GM12865 (cell line): ENCODE data around the gene NRXN2.

Experiments
- DNase-seq: peaks from one replicate; pipeline ENCODE4 v3.0.0; 2010; ENCODE audit warnings: low read depth
- H3K4me3 ChIP-seq: 2 replicates; pipeline ENCODE4 v1.5.1; 2011; ENCODE audit warnings: mild to moderate bottlenecking, low read depth, low read length, control low read depth
- TF ChIP-seq, protein P1 (sequence below): IDR thresholded peaks from 2 replicates; pipeline ENCODE4 v1.5.1; 2011; ENCODE audit warnings: low read length, control low read depth, low read depth, inconsistent platforms; ENCODE audit not compliant: insufficient read depth; ENCODE audit errors: missing control alignments

Gene NRXN2

DNA sequence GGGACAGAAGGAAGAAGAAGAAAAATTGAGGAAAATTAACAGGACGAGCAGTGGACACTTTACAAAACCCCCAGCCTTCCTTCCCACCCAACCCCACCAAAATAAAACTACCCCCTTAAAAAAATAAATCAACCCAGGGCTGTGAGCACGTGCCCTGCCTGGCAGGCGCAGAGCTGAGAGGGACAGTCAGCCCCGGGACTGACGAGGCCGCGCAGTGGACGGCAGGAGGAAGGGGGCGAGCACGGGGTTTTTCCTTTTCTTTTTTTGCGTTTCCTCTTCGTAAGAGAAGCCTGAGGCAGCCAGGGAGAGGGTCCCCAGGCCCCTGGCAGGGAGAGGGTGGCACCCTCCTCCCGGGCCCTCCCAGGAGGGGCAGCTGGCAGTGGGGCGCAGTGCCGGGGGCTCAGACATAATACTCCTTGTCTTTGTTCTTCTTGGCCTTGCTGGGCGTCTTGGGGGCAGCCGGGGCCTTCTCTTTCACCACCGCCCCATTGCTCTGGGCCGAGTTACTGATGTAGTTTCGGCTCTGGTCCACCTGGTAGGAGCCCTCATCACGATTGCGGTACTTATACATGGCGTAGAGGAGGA, 116.1 kb downstream of the NRXN2 start:
- TF ChIP-seq, protein P1, sequence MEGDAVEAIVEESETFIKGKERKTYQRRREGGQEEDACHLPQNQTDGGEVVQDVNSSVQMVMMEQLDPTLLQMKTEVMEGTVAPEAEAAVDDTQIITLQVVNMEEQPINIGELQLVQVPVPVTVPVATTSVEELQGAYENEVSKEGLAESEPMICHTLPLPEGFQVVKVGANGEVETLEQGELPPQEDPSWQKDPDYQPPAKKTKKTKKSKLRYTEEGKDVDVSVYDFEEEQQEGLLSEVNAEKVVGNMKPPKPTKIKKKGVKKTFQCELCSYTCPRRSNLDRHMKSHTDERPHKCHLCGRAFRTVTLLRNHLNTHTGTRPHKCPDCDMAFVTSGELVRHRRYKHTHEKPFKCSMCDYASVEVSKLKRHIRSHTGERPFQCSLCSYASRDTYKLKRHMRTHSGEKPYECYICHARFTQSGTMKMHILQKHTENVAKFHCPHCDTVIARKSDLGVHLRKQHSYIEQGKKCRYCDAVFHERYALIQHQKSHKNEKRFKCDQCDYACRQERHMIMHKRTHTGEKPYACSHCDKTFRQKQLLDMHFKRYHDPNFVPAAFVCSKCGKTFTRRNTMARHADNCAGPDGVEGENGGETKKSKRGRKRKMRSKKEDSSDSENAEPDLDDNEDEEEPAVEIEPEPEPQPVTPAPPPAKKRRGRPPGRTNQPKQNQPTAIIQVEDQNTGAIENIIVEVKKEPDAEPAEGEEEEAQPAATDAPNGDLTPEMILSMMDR: no peak
- DNase-seq: no peak
- no peak overlapping the region for H3K4me3 ChIP-seq

DNA sequence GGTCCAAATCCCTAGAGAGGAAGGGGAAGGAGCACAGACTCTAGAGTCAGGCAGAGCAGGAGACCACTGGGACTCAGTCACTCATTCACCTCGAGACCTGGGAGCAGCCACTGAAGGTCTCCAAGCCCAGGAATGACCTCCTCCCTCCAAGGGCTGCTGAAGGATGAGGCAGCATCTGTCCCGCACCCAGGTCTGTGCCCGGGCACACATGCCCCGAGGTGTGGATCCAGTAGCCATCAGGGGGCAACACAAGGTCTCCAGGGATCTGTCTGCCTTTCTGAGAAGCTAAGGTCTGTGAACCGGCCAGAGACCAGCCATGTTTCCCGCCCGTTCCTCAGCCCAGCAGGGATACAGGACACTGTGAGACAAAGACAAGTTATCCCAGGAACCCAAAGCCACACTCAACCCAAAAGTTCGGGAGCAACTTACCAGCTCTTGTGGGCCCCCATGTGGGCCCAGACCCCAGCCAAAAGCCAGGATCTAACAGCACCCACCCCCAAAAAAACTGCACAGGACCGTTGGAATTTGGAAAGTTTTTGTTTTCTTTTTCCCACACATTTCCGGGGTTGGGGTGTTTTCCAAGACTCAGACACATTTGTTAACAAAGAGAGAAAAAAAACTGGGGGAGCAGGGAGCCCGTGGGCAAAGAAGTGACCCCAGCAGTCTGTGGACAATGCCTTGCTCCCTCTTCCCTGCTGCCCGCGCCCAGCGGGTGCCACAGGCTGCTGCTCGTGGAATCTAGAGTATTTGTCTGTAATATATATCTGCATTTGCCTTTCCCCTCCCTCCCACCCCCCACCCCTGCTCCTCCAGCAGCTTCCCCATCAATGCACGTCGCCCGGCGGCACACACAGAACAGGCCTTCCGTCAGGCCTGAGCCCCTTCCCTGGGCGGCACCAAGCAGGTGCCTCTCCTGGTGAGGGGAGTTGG, 117.1 kb downstream of the NRXN2 start:
- DNase-seq: no peak
- no peak overlapping the region for H3K4me3 ChIP-seq
- TF ChIP-seq, protein P1: no peak

DNA sequence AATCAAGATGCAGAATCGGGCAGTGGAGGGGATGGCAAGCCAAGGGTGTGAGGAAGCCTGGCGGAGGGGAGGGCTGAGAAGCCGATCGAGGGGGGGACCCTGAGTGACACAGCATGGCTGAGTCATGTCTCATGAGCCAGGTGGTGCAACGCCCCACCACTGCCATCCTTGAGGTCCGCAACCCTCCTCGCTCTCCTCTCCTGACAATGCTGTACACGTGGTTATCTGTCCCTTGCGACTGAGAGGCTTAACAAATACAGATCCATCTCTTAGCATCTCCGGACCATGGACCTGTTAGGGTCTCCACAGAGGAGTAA, 117.8 kb downstream of the NRXN2 start:
- H3K4me3 ChIP-seq: no peak overlapping the region
- DNase-seq: no peak
- TF ChIP-seq, protein P1: no peak

DNA sequence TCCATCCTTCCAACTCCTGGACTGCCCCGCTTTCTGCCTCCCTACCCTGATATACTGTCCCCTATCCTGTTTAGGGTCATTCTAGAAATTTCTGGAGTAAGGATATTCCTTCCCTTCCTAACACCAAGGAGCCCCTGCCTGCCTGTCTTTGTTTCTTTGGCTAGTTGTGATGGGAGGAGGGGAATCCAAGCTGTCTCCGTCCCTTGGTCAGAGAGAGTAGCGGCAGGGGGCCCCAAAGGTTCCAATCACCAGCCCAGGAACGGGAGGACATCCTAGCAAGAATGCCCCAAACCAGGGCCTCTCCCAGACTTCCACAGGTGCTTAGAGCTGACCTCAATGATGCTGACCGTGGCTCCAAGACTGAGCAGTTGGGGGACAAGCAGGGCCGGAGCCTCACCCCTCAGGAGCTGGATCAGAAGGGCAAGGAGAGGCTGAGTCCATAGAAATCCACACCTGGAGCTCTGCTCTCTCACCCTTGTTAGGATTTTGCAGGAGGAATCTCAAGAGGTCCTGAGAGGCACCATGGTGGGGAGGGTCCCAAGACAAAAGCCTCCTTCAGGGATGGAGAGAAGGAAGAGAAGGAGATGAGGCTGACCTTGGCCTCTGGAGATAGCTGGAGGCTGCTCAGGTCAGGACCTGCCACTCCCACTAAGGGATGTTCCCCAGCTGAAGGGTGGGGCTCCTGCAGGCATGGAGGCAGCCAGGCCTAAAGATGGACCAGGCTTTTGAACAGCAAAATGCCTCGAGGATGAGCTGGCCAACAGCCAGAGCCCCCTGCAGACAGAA, 118.3 kb downstream of the NRXN2 start:
- H3K4me3 ChIP-seq: no peak overlapping the region
- TF ChIP-seq, protein P1: no peak
- DNase-seq: no peak

DNA sequence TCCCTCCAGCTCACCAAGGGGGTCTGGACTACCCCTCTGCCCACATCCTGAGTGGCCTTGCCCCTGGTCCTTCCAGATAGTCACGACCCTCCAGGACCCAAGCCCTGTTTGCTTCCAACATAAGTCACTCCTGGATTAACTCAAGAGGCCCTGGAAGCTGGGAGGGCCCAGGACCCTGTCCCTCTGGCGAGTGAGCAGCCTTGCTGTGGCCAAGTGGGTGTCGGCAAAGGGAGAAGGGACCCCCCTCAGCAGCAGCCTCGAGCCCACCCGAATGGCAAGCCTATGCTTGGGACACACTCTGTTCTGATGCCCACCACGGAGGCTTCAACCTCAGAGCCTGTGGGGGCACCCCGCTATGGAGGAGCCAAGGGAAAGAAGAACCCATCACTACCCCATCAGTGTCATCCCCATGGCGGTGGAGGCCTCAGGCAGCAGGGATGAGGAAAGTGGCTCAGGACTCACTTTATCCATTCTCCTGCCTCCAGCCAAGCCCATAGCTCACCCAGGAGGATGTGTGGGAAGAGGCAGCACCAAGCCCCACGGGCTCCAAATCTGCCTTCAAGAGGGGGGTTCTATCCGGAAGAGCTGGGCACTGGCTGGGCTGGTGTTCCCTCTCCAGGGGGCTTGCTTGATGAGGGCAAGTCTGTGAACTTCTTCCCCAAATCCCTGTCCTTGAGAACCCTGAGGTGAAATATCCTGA, 119.4 kb downstream of the NRXN2 start:
- TF ChIP-seq, protein P1: no peak
- no peak for DNase-seq
- no peak overlapping the region for H3K4me3 ChIP-seq

DNA sequence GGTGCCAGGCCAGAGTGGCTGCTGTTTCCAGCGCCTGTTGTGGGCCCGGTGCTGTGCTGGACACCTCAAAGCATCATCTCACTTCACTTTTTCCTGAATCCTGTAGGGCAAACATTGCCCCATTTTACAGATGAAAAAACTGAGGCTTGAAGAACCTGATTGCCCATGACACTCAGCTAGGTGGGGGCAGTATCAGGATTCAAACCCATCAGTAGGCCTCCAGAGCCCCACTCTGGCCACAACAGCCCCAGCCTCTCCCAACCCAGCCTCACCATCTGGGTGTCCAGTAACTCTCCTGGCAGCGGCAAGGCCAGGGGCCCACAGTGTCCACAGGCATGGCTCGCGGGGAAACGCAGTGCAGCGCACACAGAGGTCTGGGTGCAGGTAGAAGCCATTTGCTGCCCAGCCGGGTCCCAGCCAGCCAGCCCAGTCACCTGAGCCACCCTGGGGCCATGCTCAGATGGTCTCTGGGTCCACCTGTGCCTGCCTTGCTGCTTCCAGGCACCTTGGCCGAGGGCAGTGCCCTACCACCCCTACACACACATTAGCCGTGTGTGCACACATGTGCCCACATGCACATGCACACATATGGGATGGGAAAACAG, 120.4 kb downstream of the NRXN2 start:
- no peak overlapping the region for H3K4me3 ChIP-seq
- TF ChIP-seq, protein P1: no peak
- DNase-seq: no peak
